HL-60 (cell line): Measurements from ENCODE around the gene KCNQ5.

Experiments used
- POLR2AphosphoS5 ChIP-seq: IDR thresholded peaks from 2 replicates; pipeline ENCODE4 v1.6.1; 2012; ENCODE audit warnings: low read depth
- TF ChIP-seq, protein P1 (sequence below): IDR thresholded peaks from one replicate; pipeline ENCODE4 v1.5.1; 2011; ENCODE audit warnings: low read length, control low read depth, inconsistent platforms; ENCODE audit not compliant: insufficient read depth

DNA sequence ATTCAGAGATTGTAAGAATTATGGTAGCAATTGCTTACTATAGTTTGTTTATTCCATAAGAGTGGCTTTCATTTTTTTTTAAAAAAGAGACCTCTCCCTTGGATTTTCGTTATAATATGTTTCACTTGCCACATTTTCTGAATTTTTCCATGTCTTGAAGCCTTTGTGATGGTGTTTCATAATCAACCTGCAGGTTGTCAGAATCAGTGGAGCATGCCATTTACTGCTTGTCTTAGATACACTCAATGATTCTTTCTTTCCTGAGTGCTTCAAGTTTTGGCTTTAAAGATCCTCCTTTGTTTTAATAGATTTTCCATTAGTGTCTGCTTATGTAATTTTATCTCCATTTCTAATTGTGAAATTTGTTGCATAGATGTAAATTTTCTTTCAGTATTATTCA, 31.2 kb downstream of the KCNQ5 start:
- TF ChIP-seq, protein P1, sequence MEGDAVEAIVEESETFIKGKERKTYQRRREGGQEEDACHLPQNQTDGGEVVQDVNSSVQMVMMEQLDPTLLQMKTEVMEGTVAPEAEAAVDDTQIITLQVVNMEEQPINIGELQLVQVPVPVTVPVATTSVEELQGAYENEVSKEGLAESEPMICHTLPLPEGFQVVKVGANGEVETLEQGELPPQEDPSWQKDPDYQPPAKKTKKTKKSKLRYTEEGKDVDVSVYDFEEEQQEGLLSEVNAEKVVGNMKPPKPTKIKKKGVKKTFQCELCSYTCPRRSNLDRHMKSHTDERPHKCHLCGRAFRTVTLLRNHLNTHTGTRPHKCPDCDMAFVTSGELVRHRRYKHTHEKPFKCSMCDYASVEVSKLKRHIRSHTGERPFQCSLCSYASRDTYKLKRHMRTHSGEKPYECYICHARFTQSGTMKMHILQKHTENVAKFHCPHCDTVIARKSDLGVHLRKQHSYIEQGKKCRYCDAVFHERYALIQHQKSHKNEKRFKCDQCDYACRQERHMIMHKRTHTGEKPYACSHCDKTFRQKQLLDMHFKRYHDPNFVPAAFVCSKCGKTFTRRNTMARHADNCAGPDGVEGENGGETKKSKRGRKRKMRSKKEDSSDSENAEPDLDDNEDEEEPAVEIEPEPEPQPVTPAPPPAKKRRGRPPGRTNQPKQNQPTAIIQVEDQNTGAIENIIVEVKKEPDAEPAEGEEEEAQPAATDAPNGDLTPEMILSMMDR = no peak
- TF ChIP-seq POLR2AphosphoS5 = no peak
